BE2C (cell line): ENCODE measurements around the gene NTRK2.

Source experiments
- DNase-seq: peaks from one replicate; pipeline ENCODE4 v3.0.0-alpha.2; 2020
- H3K27me3 ChIP-seq: fragments of 250-450 bp; sonication (Bioruptor Pico); 2 replicates; pipeline ENCODE4 v1.5.1; 2020; ENCODE audit warnings: mild to moderate bottlenecking
- H3K36me3 ChIP-seq: fragments of 250-450 bp; sonication (Bioruptor Pico); 2 replicates; pipeline ENCODE4 v1.5.1; 2020; ENCODE audit warnings: mild to moderate bottlenecking
- H3K4me1 ChIP-seq: fragments of 250-450 bp; sonication (Bioruptor Pico); 2 replicates; pipeline ENCODE4 v1.5.1; 2020
- H3K4me3 ChIP-seq: 2 replicates; pipeline ENCODE4 v1.5.1; 2011; ENCODE audit warnings: low read depth, low read length
- H3K9me3 ChIP-seq: fragments of 250-450 bp; sonication (Bioruptor Pico); 2 replicates; pipeline ENCODE4 v1.5.1; 2020
- CTCF ChIP-seq: IDR thresholded peaks from 2 replicates; pipeline ENCODE4 v1.5.1; 2012; ENCODE audit warnings: mild to moderate bottlenecking, low read depth, low read length

NTRK2 gene

GRCh38 chr9:84780385-84780784 lies 110.9 kb downstream of the NTRK2 start:
- H3K27me3 ChIP-seq = no peaks in the 10 kb centered on the region
- no peaks in the 10 kb centered on the region for H3K36me3 ChIP-seq
- DNase-seq = no peak
- TF ChIP-seq CTCF = no peak
- H3K9me3 ChIP-seq = no peaks in the 10 kb centered on the region
- H3K4me1 ChIP-seq = no peaks in the 10 kb centered on the region
- H3K4me3 ChIP-seq = no peak overlapping the region

DNA sequence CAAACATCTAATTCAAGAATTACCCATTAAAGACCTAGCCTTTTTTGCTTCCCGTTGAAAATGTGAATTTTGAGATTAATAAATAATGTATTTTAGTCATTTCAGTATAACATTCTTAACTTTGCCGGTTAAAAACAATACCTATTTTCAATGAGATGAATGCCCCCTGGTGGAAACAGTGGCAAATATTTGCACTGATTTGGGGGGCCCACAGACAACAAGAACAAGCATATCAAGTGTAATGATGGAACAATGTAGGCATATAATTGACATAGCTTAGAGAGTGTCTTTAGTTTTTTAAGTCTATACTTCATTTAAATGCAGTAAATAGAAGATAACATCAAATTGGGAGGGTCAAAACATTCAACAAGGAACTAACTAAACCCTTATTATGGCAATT lies 111.9 kb downstream of the NTRK2 start:
- no peaks in the 10 kb centered on the region for H3K9me3 ChIP-seq
- peak; percentile 29; the same call in 1 of the 2 replicates for TF ChIP-seq CTCF
- no peak for DNase-seq
- no peaks in the 10 kb centered on the region for H3K27me3 ChIP-seq
- H3K36me3 ChIP-seq = no peaks in the 10 kb centered on the region
- H3K4me1 ChIP-seq = no peaks in the 10 kb centered on the region
- no peak overlapping the region for H3K4me3 ChIP-seq

- Histone ChIP-seq H3K9me3 (no peaks in the 10 kb centered on the region), H3K4me3 (no peak overlapping the region), H3K27me3 (no peaks in the 10 kb centered on the region), H3K36me3 (no peaks in the 10 kb centered on the region), H3K4me1 (no peaks in the 10 kb centered on the region)
- DNase-seq = no peak
- no peak for TF ChIP-seq CTCF
Observed at GRCh38 chr9:84781931-84782866, 112.7 kb downstream of the NTRK2 start.

DNA sequence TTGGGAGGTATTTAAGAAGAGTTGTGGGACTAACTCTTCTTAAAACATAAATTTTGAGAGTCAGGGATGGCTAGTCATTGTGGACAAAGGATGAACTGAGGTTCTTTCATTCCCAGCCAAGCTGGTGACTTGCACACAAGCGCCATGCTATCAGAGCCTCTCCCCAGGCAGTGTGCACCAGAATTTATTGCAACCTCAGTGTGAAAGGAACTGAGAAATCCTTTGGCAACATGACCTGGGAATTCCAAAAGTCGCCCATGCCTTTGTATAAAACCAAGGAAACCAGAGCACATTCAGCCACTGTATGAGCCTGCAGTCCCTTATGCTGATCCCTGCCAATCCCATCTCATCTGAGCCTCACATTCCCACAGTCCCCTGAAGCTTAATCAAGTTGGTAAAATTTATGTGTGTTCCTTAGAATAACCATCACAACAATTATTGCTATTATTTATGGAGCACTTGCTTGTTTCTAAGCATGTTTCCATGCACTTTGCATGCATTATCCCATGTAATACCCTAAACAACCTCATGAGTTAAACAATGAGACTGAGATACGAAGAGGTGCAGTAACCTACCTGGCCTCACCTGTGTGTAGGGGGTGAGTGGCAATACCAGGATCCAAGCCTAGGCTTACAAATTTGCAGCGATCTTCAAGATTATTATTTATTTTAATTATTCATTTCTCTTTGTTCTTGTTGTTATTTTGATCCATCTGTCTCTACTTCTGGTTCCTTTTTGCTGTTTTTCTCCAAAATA lies 116.4 kb downstream of the NTRK2 start:
- Histone ChIP-seq H3K27me3 (no peaks in the 10 kb centered on the region), H3K36me3 (no peaks in the 10 kb centered on the region), H3K4me1 (no peaks in the 10 kb centered on the region), H3K4me3 (no peak overlapping the region), H3K9me3 (no peaks in the 10 kb centered on the region)
- no peak for TF ChIP-seq CTCF
- DNase-seq = no peak

DNA sequence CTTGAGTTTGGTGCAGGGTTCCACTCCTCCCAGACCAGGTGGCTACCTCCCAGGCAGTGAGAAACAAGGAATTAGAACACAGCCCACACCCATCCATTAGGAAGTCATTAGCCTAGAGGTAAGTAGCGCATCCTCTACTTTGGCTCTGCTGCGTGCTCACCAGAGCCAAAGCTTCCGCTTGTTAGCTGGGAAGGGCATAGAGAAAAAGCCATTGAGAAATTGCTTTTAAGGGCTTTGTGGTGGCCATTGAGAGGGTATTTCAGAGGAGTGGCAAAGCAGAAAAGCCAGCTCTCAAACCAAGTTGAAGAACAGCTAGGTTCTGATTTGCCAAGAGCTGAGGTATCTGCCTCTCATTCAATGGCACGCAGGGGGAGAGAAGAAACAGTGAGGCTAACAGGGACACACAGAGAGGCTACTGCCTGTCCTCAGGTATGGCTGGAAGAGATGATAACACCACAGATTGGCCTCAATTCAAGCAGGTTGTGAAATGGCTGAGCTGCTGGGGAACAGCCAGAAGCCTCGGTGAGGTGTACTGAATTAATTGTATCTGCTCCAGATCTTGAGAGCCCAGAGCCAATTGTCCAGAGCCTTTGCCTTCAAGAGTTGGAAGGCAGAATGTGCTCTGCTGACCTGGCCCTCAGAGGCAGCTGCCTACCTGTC lies 119.4 kb downstream of the NTRK2 start:
- H3K4me3 ChIP-seq = no peak overlapping the region
- no peaks in the 10 kb centered on the region for H3K9me3 ChIP-seq
- no peaks in the 10 kb centered on the region for H3K27me3 ChIP-seq
- H3K36me3 ChIP-seq = no peaks in the 10 kb centered on the region
- H3K4me1 ChIP-seq = no peaks in the 10 kb centered on the region
- DNase-seq = no peak
- no peak for TF ChIP-seq CTCF
